ENCODE results near the gene MXD1. TPM values are rescaled to one million over a fixed set of nuclear protein-coding genes. Genes with fewer than 3 reads are reported as not detected.

Gene MXD1
- total RNA-seq, 2 experiments from 2014 or later = 7.6 to 9.6 TPM

Other genes starting within 250 kb of the MXD1 start
- gene ANXA4, start 173.0 kb upstream of the MXD1 start, total RNA-seq = 10 to 100 TPM; 21.4 to 23.9 TPM
- gene GMCL1, start 85.4 kb upstream of the MXD1 start, total RNA-seq = 10 to 100 TPM; 15.9 to 19.4 TPM
- gene SNRNP27, start 21.2 kb upstream of the MXD1 start, total RNA-seq = 10 to 100 TPM; 56.7 to 64.6 TPM
- under 1 TPM; 0.41 to 0.59 TPM for gene ASPRV1, start 46.5 kb downstream of the MXD1 start, total RNA-seq
- 100 to 1,000 TPM; 363 to 374 TPM for gene PCBP1, start 172.4 kb downstream of the MXD1 start, total RNA-seq

Data from activated naive CD4-positive, alpha-beta T cell treated with anti-CD3 and anti-CD28 coated beads for 36 hours (primary cell).